Bronchial epithelial cell (primary cell): ENCODE measurements around the gene CD180. TPM values are rescaled to one million over a fixed set of nuclear protein-coding genes. Genes with fewer than 3 reads are reported as not detected.

ENCODE experiments used
- DNase-seq: peaks from one replicate; pipeline ENCODE4 v3.0.0-alpha.2; 2010; ENCODE audit warnings: low read depth
- FAIRE-seq: peaks from 2 replicates; lab custom pipeline; 2011; peaks lifted over from hg19 to GRCh38; lab: Jason Lieb, UNC
- H3K27me3 ChIP-seq: 2 replicates; pipeline ENCODE4 v1.5.1; 2011; ENCODE audit warnings: low read length; ENCODE audit not compliant: control insufficient read depth, insufficient read depth
- H3K36me3 ChIP-seq: 2 replicates; pipeline ENCODE4 v1.5.1; 2011; ENCODE audit warnings: low read length; ENCODE audit not compliant: control insufficient read depth, insufficient read depth
- H3K4me3 ChIP-seq: 2 replicates; pipeline ENCODE4 v1.5.1; 2011; ENCODE audit warnings: mild to moderate bottlenecking, low read depth, low read length, control low read depth
- CTCF ChIP-seq: IDR thresholded peaks from 2 replicates; pipeline ENCODE4 v1.5.1; 2011; ENCODE audit warnings: mild to moderate bottlenecking, moderate library complexity, low read length, control low read depth, inconsistent platforms; ENCODE audit not compliant: insufficient read depth, severe bottlenecking
- total RNA-seq: library from RNA; depleted of rRNA; stranded (reverse); fragments of >200 nt; gene quantifications from 2 replicates; pipeline ENCODE4 v1.2.1, GENCODE V29; 2014

Gene CD180
- total RNA-seq, 1 donor from 2014 or later: not detected

DNA sequence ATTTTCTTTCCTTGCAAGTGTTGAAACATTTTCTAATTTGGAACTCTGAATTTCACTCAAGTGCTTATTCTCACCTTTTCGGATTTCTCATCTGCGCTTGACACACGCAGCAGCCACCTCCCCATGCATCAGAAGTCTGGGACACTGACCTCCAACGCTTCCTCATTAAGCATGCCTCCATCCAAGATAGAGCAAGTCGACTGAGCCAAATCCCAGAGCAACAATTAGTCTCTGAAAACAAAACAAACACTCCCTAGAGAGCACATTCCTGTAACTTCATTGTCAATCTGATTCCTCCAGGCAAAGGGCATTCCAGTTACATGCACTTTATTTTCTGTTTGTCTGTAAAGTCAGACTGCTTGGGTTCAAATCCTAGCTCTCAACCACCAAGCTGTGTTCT lies 5.7 kb downstream of the CD180 start:
- Histone ChIP-seq H3K27me3 (no peaks in the 10 kb centered on the region), H3K4me3 (no peak overlapping the region), H3K36me3 (no peaks in the 10 kb centered on the region)
- TF ChIP-seq CTCF: no peak
- DNase-seq: no peak
- no peak for FAIRE-seq

DNA sequence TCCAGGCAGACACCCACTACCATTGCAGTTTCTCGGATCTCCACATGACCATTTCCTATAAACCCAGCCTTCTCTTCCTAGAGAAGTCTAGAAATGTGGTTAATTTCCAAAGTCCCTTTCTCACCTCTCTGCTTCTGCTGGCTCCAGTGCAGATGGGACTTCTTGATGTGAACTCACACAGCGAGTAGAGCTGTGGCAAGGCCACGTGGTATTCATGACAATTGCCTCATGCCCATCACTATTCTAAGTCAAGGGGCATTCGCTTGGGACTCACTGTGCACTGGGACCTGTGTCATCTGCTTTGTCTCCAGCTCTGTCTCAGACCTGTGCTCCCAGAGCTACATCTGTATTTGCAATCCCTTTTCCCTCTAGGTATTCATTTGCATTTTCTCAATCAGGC lies 6.2 kb downstream of the CD180 start:
- H3K4me3 ChIP-seq: no peak overlapping the region
- no peak for TF ChIP-seq CTCF
- DNase-seq (no peak), FAIRE-seq (no peak)
- no peaks in the 10 kb centered on the region for H3K27me3 ChIP-seq
- no peaks in the 10 kb centered on the region for H3K36me3 ChIP-seq

DNA sequence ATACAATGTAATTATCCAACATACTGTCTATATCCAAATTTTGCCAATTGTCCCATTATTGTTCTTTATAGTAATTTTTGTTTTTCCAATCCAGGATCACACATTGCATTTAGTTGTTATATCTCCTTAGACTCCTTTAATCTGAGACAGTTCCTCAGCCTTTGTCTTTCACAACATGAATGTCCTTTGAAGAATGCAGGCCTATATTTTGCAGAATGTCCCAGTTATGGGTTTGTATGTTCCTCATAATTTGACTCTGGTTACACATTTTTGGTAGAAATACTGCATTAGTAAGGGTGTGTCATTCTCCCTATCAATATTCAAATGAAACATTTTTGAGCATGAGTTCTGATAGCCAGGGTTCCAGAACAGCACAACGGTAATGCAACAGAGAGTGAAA lies 6.7 kb downstream of the CD180 start:
- H3K27me3 ChIP-seq: no peaks in the 10 kb centered on the region
- no peak overlapping the region for H3K4me3 ChIP-seq
- FAIRE-seq: no peak
- TF ChIP-seq CTCF: no peak
- no peak for DNase-seq
- H3K36me3 ChIP-seq: no peaks in the 10 kb centered on the region

DNA sequence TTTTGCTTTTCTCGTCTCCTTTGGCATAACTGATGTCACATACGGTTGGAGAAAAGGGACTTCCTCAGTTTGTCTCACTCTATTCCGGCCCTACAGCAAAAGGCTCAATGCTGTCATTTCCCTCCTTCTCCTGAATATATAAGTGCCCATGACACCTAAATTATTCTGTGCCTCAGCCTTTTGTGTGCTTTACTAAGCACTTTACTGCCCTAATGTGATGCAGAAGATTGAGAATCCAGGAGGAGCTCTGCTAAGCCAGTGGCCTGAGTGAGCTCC lies 7.6 kb downstream of the CD180 start:
- DNase-seq (no peak), FAIRE-seq (no peak)
- TF ChIP-seq CTCF: no peak
- H3K4me3 ChIP-seq: no peak overlapping the region
- H3K36me3 ChIP-seq: no peaks in the 10 kb centered on the region
- no peaks in the 10 kb centered on the region for H3K27me3 ChIP-seq

GRCh38 chr5:67188274-67189078 lies 8.1 kb downstream of the CD180 start:
- Histone ChIP-seq H3K27me3 (no peaks in the 10 kb centered on the region), H3K4me3 (no peak overlapping the region), H3K36me3 (no peaks in the 10 kb centered on the region)
- no peak for FAIRE-seq
- DNase-seq: no peak
- TF ChIP-seq CTCF: no peak
